ENCODE measurements around the gene TBX1.

TBX1 gene

DNA sequence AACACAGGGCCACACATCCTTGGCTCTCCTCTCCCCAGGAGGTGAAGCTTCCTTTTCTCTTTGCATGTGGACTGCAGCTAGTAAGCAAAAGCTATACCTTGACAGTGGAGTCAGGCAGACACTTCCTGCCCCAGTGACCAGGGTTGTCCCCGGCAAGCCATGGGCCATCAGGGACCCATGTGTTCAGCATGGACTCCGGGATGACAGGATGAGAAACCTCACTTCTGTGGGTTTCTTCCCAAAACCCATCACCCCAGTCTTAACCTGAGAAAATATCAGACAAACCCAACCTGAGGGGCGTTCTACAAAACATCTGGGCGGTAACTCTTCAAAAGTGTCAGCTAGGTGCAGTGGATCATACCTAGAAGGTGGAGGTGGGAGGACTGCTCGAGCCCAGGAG, 53.9 kb downstream of the TBX1 start:
- DNase-seq (ENCODE audit: low read depth in 2 of 2) = no peak

DNA sequence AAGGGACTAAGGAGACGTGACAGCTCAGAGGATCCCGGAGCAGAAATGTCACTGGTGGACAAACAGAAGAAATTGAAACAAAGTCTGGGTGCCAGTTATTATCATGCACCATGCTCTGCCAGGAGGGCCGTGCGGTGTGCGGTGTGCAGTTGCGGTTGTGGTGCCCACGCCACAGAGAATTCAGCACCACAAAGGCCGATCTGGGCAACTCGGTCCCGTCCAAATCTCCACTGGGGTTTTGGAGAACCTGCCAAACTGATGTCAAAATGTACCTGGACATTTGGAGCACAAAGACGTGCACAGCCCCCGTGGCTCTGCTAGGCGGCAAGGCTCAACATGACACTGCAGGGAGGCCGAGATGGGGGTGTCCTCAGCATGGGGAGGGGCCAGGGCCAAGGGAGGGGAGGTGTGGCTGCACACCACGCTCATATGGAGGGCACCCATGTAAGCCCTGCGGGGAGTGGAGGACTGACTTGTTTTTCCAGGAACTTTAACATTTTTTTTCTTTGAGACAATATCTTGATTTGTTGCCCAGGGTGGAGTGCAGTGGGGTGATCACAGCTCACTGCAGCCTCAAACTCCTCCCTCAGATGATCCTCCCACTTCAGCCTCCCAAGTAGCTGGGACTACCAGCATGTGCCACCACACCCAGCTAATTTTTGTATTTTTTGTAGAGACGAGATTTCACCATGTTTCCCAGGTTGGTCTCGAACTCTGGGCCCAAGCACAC, 54.7 kb downstream of the TBX1 start:
- DNase-seq (ENCODE audit: low read depth in 2 of 2) = no peak

DNA sequence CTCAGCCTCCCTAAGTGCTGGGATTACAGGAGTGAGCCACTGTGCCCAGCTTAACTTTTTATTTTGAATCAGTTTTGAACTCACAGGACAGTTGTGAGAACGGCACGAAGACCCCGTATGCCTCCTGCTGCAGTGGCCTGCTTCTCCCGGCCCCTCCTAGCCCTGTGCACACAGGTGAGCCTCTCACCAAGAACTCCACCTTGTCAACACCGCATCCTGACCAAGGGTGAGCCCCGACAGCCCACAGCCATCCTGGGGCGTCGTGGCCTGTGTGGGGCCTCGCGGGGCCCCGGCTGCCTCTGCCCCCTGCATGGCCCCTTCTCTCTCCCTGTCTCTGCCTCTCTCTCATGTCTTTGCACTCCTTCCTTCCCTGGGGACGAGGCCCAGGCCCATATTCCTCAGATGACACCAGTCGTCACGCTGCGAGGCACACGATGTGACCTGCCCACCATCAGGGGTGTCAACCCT, 55.3 kb downstream of the TBX1 start:
- no peak for DNase-seq (ENCODE audit: low read depth in 2 of 2)

DNA sequence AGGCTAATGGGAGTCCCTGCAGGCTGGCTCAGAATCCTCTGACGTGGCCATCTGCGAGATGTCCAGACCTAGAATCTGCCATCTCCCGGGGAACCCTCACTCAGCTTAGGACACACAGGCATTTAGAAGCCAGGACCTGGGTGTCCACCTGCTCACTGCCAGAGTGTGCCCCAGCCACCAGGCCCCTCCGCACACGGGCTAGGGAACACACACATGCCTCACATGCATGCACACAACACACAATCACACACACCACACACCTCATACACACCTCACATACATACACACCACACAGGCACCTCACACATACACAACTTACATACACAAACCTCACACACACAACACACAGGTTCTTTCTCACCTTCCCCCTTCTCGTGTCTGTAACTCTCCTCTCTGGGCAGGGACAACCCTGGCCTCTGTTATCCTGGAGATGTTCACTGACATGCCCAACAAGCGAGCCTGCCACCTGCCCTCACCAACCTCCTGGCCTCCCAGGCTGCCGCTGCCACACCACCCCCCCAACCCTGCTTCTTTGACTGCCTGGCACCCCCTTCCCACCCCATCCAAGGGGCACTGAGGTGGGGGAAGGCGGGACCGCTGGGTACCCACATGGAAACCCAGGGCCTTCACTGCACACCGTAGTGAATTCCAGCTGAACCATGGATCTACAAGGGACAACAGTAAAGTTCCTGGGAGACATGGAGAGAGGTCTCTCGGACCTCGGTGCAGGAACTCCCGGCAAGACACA, 56.0 kb downstream of the TBX1 start:
- DNase-seq (ENCODE audit: low read depth in 2 of 2) = no peak
